GM12865 (cell line): ENCODE results near the gene PEX14.

Experiments used
- DNase-seq: peaks from one replicate; pipeline ENCODE4 v3.0.0; 2010; ENCODE audit warnings: low read depth
- H3K4me3 ChIP-seq: 2 replicates; pipeline ENCODE4 v1.5.1; 2011; ENCODE audit warnings: mild to moderate bottlenecking, low read depth, low read length, control low read depth
- CTCF ChIP-seq: IDR thresholded peaks from 2 replicates; pipeline ENCODE4 v1.5.1; 2011; ENCODE audit warnings: low read length, control low read depth, low read depth, inconsistent platforms; ENCODE audit not compliant: insufficient read depth; ENCODE audit errors: missing control alignments

PEX14 gene

GRCh38 chr1:10561497-10561896 is 86.7 kb downstream of the PEX14 start:
- no peak for TF ChIP-seq CTCF
- no peak overlapping the region for H3K4me3 ChIP-seq
- DNase-seq, result no peak

GRCh38 chr1:10561955-10562354 is 87.2 kb downstream of the PEX14 start:
- DNase-seq, result no peak
- no peak overlapping the region for H3K4me3 ChIP-seq
- TF ChIP-seq CTCF, result no peak

GRCh38 chr1:10564063-10564462 is 89.3 kb downstream of the PEX14 start:
- H3K4me3 ChIP-seq, result no peak overlapping the region
- DNase-seq, result no peak
- no peak for TF ChIP-seq CTCF

GRCh38 chr1:10569531-10569930 is 94.8 kb downstream of the PEX14 start:
- no peak for TF ChIP-seq CTCF

GRCh38 chr1:10575616-10576015 is 100.9 kb downstream of the PEX14 start:
- no peak overlapping the region for H3K4me3 ChIP-seq
- TF ChIP-seq CTCF, result no peak
- DNase-seq, result no peak

More at GRCh38 chr1:10569531-10569930, 94.8 kb downstream of the PEX14 start:
- no peak overlapping the region for H3K4me3 ChIP-seq
- DNase-seq, result no peak

GRCh38 chr1:10578070-10578469 is 103.3 kb downstream of the PEX14 start:
- no peak for TF ChIP-seq CTCF
- H3K4me3 ChIP-seq, result no peak overlapping the region
- no peak for DNase-seq

GRCh38 chr1:10583641-10584040 is 108.9 kb downstream of the PEX14 start:
- TF ChIP-seq CTCF, result no peak
- H3K4me3 ChIP-seq, result no peak overlapping the region
- no peak for DNase-seq
